ENCODE results near the gene PARS2.

DNA sequence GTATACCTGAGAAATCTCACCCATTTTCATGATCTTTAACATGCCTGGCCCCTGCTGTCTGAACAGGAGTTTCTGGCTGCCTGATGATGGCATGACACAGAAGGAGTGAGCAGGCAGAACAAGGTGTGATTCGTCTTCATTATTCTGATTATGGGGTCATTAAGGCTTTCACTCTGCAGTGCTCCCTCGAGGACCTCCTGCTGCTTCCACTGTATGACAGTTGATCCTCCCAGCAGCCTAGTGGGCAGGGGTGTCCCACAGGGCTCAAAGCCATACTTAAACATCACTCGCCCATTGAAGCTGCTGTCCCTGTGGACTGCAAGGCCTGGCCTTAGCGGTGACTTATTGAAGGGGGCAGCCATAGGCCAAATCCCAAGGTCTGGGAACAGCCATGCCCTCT lies 12.7 kb upstream of the PARS2 start:
- TF ChIP-seq, protein P1, sequence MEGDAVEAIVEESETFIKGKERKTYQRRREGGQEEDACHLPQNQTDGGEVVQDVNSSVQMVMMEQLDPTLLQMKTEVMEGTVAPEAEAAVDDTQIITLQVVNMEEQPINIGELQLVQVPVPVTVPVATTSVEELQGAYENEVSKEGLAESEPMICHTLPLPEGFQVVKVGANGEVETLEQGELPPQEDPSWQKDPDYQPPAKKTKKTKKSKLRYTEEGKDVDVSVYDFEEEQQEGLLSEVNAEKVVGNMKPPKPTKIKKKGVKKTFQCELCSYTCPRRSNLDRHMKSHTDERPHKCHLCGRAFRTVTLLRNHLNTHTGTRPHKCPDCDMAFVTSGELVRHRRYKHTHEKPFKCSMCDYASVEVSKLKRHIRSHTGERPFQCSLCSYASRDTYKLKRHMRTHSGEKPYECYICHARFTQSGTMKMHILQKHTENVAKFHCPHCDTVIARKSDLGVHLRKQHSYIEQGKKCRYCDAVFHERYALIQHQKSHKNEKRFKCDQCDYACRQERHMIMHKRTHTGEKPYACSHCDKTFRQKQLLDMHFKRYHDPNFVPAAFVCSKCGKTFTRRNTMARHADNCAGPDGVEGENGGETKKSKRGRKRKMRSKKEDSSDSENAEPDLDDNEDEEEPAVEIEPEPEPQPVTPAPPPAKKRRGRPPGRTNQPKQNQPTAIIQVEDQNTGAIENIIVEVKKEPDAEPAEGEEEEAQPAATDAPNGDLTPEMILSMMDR (IDR thresholded peaks at IDR 0.05; ENCODE audit: low read depth, low read length, missing input control): no peak
- TF ChIP-seq, protein P2, sequence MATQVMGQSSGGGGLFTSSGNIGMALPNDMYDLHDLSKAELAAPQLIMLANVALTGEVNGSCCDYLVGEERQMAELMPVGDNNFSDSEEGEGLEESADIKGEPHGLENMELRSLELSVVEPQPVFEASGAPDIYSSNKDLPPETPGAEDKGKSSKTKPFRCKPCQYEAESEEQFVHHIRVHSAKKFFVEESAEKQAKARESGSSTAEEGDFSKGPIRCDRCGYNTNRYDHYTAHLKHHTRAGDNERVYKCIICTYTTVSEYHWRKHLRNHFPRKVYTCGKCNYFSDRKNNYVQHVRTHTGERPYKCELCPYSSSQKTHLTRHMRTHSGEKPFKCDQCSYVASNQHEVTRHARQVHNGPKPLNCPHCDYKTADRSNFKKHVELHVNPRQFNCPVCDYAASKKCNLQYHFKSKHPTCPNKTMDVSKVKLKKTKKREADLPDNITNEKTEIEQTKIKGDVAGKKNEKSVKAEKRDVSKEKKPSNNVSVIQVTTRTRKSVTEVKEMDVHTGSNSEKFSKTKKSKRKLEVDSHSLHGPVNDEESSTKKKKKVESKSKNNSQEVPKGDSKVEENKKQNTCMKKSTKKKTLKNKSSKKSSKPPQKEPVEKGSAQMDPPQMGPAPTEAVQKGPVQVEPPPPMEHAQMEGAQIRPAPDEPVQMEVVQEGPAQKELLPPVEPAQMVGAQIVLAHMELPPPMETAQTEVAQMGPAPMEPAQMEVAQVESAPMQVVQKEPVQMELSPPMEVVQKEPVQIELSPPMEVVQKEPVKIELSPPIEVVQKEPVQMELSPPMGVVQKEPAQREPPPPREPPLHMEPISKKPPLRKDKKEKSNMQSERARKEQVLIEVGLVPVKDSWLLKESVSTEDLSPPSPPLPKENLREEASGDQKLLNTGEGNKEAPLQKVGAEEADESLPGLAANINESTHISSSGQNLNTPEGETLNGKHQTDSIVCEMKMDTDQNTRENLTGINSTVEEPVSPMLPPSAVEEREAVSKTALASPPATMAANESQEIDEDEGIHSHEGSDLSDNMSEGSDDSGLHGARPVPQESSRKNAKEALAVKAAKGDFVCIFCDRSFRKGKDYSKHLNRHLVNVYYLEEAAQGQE (IDR thresholded peaks at IDR 0.05): no peak
- no peak for TF ChIP-seq TAF1 (conservative IDR thresholded peaks at IDR 0.05)
- no peak for TF ChIP-seq FOXA1 (IDR thresholded peaks at IDR 0.05)
- TF ChIP-seq, protein P3, sequence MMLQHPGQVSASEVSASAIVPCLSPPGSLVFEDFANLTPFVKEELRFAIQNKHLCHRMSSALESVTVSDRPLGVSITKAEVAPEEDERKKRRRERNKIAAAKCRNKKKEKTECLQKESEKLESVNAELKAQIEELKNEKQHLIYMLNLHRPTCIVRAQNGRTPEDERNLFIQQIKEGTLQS (IDR thresholded peaks at IDR 0.05): no peak
- no peak for TF ChIP-seq YY1 (IDR thresholded peaks at IDR 0.05)
- no peak for TF ChIP-seq RXRA (IDR thresholded peaks at IDR 0.05)
- TF ChIP-seq MAX (IDR thresholded peaks at IDR 0.05): no peak
- no peak for TF ChIP-seq RAD21 (IDR thresholded peaks at IDR 0.05)
- no peak for TF ChIP-seq SP1 (IDR thresholded peaks at IDR 0.05)
- no peak for TF ChIP-seq JUND (IDR thresholded peaks at IDR 0.05)

Measured in liver (tissue), 3 donors.